ENCODE measurements around the gene DIRAS3.

DIRAS3 gene

GRCh38 chr1:68029444-68029843 is 21.0 kb downstream of the DIRAS3 start:
- Histone ChIP-seq H3K9me2 (ENCODE audit: low read depth, low read length) (no peaks in the 10 kb centered on the region), H4K20me1 (ENCODE audit: insufficient read depth, low read length) (no peaks in the 10 kb centered on the region), H2AFZ (ENCODE audit: low read length) (no peak overlapping the region), H3F3A (ENCODE audit: insufficient read depth, low read length) (no peaks in the 10 kb centered on the region), H3K36me3 (ENCODE audit: insufficient read depth, low read length) (no peaks in the 10 kb centered on the region), H3K9ac (ENCODE audit: low read length) (no peak overlapping the region), H3K9me3 (ENCODE audit: low read length) (no peaks in the 10 kb centered on the region), H3K4me1 (ENCODE audit: insufficient read depth, low read length, severe bottlenecking) (no peaks in the 10 kb centered on the region), H3K4me3 (ENCODE audit: low read depth, low read length, poor library complexity, severe bottlenecking) (no peak overlapping the region), H3K4me2 (ENCODE audit: low read length) (no peak overlapping the region), H3K27me3 (ENCODE audit: insufficient read depth, low read length) (no peaks in the 10 kb centered on the region), H3K27ac (ENCODE audit: low read depth, low read length, poor library complexity, severe bottlenecking) (no peak overlapping the region), H3K79me2 (ENCODE audit: insufficient read depth, low read length) (no peaks in the 10 kb centered on the region)
- TF ChIP-seq EZH2 (IDR thresholded peaks at IDR 0.05; ENCODE audit: borderline replicate concordance, low read length): no peak
- no peak for TF ChIP-seq CTCF (IDR thresholded peaks at IDR 0.05; ENCODE audit: low read length)

- no peak overlapping the region for H2AFZ ChIP-seq (ENCODE audit: low read length)
- H3K9me3 ChIP-seq (ENCODE audit: low read length): no peaks in the 10 kb centered on the region
- no peak overlapping the region for H3K4me2 ChIP-seq (ENCODE audit: low read length)
- no peak overlapping the region for H3K9ac ChIP-seq (ENCODE audit: low read length)
- H3K27ac ChIP-seq (ENCODE audit: low read depth, low read length, poor library complexity, severe bottlenecking): no peak overlapping the region
- no peaks in the 10 kb centered on the region for H3K9me2 ChIP-seq (ENCODE audit: low read depth, low read length)
- H3K4me1 ChIP-seq (ENCODE audit: insufficient read depth, low read length, severe bottlenecking): no peaks in the 10 kb centered on the region
- no peaks in the 10 kb centered on the region for H3K79me2 ChIP-seq (ENCODE audit: insufficient read depth, low read length)
- H4K20me1 ChIP-seq (ENCODE audit: insufficient read depth, low read length): no peaks in the 10 kb centered on the region
- H3K36me3 ChIP-seq (ENCODE audit: insufficient read depth, low read length): no peaks in the 10 kb centered on the region
- TF ChIP-seq CTCF (IDR thresholded peaks at IDR 0.05; ENCODE audit: low read length): no peak
- TF ChIP-seq EZH2 (IDR thresholded peaks at IDR 0.05; ENCODE audit: borderline replicate concordance, low read length): no peak
- H3K27me3 ChIP-seq (ENCODE audit: insufficient read depth, low read length): no peaks in the 10 kb centered on the region
- no peaks in the 10 kb centered on the region for H3F3A ChIP-seq (ENCODE audit: insufficient read depth, low read length)
- no peak overlapping the region for H3K4me3 ChIP-seq (ENCODE audit: low read depth, low read length, poor library complexity, severe bottlenecking)
These were observed 21.9 kb downstream of the DIRAS3 start for GRCh38 chr1:68028566-68028965.

GRCh38 chr1:68024635-68025338 is 25.6 kb downstream of the DIRAS3 start:
- H3K27ac ChIP-seq (ENCODE audit: low read depth, low read length, poor library complexity, severe bottlenecking): no peak overlapping the region
- no peaks in the 10 kb centered on the region for H3K36me3 ChIP-seq (ENCODE audit: insufficient read depth, low read length)
- no peaks in the 10 kb centered on the region for H3F3A ChIP-seq (ENCODE audit: insufficient read depth, low read length)
- H3K4me2 ChIP-seq (ENCODE audit: low read length): no peak overlapping the region
- H3K4me1 ChIP-seq (ENCODE audit: insufficient read depth, low read length, severe bottlenecking): no peaks in the 10 kb centered on the region
- H4K20me1 ChIP-seq (ENCODE audit: insufficient read depth, low read length): no peaks in the 10 kb centered on the region
- H3K27me3 ChIP-seq (ENCODE audit: insufficient read depth, low read length): no peaks in the 10 kb centered on the region
- H3K79me2 ChIP-seq (ENCODE audit: insufficient read depth, low read length): no peaks in the 10 kb centered on the region
- no peak overlapping the region for H2AFZ ChIP-seq (ENCODE audit: low read length)
- no peaks in the 10 kb centered on the region for H3K9me2 ChIP-seq (ENCODE audit: low read depth, low read length)
- H3K9me3 ChIP-seq (ENCODE audit: low read length): no peaks in the 10 kb centered on the region
- no peak for TF ChIP-seq CTCF (IDR thresholded peaks at IDR 0.05; ENCODE audit: low read length)
- TF ChIP-seq EZH2 (IDR thresholded peaks at IDR 0.05; ENCODE audit: borderline replicate concordance, low read length): no peak
- H3K9ac ChIP-seq (ENCODE audit: low read length): no peak overlapping the region
- no peak overlapping the region for H3K4me3 ChIP-seq (ENCODE audit: low read depth, low read length, poor library complexity, severe bottlenecking)

All from OCI-LY1 (cell line).